HFFc6 (cell line): ENCODE measurements around the gene SENP3. TPM values are rescaled to one million over a fixed set of nuclear protein-coding genes. Genes with fewer than 3 reads are reported as not detected.

ENCODE experiments used
- DNase-seq: peaks from one replicate; pipeline ENCODE4 v3.0.0-alpha.2; 2018
- H3K27ac Mint-ChIP-seq: 2 replicates; pipeline ENCODE4 v1.8.0; 2020; ENCODE audit warnings: mild to moderate bottlenecking, mixed read lengths
- H3K27me3 Mint-ChIP-seq: 2 replicates; pipeline ENCODE4 v1.8.0; 2021; ENCODE audit warnings: mild to moderate bottlenecking, moderate library complexity, mixed read lengths; ENCODE audit not compliant: insufficient read depth
- H3K36me3 Mint-ChIP-seq: 2 replicates; pipeline ENCODE4 v1.8.0; 2021; ENCODE audit warnings: low read depth, mixed read lengths
- H3K4me1 Mint-ChIP-seq: 2 replicates; pipeline ENCODE4 v1.8.0; 2020; ENCODE audit warnings: low read depth, mixed read lengths
- H3K4me3 Mint-ChIP-seq: 2 replicates; pipeline ENCODE4 v1.8.0; 2020; ENCODE audit warnings: mild to moderate bottlenecking, moderate library complexity, mixed read lengths
- H3K9me3 Mint-ChIP-seq: 2 replicates; pipeline ENCODE4 v1.8.0; 2020; ENCODE audit warnings: mild to moderate bottlenecking, mixed read lengths
- CTCF ChIP-seq: fragments of 200-600 bp; sonication (generic); IDR thresholded peaks from 2 replicates; pipeline ENCODE4 v1.5.0; 2021; ENCODE audit warnings: antibody characterized with exemption, mild to moderate bottlenecking
- total RNA-seq, 6 experiments: library from RNA; stranded (reverse); fragmentation: NEBNext Ultra II Directional; extraction: Animal tissue kit (Norgen Biotek cat#: 25700); gene quantifications; 2 replicates in 1 of 6; 3 replicates in 5 of 6; pipeline ENCODE4 v1.2.3, GENCODE V29; 2021

SENP3 gene
- total RNA-seq, 6 experiments from 2014 or later: 53.9 to 70.3 (median 60.3) TPM

- DNase-seq: no peak
- Mint-ChIP-seq H3K27me3 (peaks cover 70% of the 10 kb centered on the region), H3K9me3 (peaks cover 15% of the 10 kb centered on the region), H3K27ac (peak overlapping the region; percentile 97), H3K4me3 (peak overlapping the region; percentile 94), H3K36me3 (peaks cover 78% of the 10 kb centered on the region), H3K4me1 (peaks cover 82% of the 10 kb centered on the region)
- no peak for TF ChIP-seq CTCF
These were observed 13.8 kb downstream of the SENP3 start for GRCh38 chr17:7575481-7575883.

GRCh38 chr17:7575959-7576358, 14.2 kb downstream of the SENP3 start:
- Mint-ChIP-seq H3K27me3 (peaks cover 71% of the 10 kb centered on the region), H3K9me3 (peaks cover 15% of the 10 kb centered on the region), H3K36me3 (peaks cover 79% of the 10 kb centered on the region), H3K27ac (peak overlapping the region; percentile 97), H3K4me1 (peaks cover 84% of the 10 kb centered on the region), H3K4me3 (peak overlapping the region; percentile 94)
- DNase-seq: no peak
- TF ChIP-seq CTCF: no peak

GRCh38 chr17:7576432-7576937, 14.8 kb downstream of the SENP3 start:
- Mint-ChIP-seq H3K9me3 (peaks cover 15% of the 10 kb centered on the region), H3K27me3 (peaks cover 71% of the 10 kb centered on the region), H3K4me3 (peak overlapping the region; percentile 94), H3K27ac (peak overlapping the region; percentile 97), H3K36me3 (peaks cover 77% of the 10 kb centered on the region), H3K4me1 (peaks cover 84% of the 10 kb centered on the region)
- no peak for DNase-seq
- TF ChIP-seq CTCF: no peak

- Mint-ChIP-seq H3K27ac (peak overlapping the region; percentile 97), H3K27me3 (peaks cover 70% of the 10 kb centered on the region), H3K36me3 (peaks cover 74% of the 10 kb centered on the region), H3K4me1 (peaks cover 83% of the 10 kb centered on the region), H3K9me3 (peaks cover 14% of the 10 kb centered on the region), H3K4me3 (peak overlapping the region; percentile 71)
- DNase-seq: no peak
- no peak for TF ChIP-seq CTCF
These were observed 15.8 kb downstream of the SENP3 start for GRCh38 chr17:7577327-7578199.

DNA sequence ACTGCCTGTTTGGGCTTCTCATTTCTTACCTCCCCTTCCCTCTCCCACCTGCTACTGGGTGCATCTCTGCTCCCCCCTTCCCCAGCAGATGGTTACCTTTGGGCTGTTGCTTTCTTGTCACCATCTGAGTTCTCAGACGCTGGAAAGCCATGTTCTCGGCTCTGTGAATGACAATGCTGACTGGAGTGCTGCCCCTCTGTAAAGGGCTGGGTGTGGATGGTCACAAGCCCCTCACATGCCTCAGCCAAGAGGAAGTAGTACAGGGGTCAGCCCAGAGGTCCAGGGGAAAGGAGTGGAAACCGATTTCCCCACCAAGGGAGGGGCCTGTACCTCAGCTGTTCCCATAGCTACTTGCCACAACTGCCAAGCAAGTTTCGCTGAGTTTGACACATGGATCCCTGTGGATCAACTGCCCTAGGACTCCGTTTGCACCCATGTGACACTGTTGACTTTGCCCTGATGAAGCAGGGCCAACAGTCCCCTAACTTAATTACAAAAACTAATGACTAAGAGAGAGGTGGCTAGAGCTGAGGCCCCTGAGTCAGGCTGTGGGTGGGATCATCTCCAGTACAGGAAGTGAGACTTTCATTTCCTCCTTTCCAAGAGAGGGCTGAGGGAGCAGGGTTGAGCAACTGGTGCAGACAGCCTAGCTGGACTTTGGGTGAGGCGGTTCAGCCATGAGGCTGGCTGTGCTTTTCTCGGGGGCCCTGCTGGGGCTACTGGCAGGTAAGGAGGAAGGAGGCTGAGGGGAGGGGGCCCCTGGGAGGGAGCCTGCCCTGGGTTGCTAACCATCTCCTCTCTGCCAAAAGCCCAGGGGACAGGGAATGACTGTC, 17.5 kb downstream of the SENP3 start, which contains the start of gene CD68:
Gene CD68 (plus strand): TSS at position 638 of the 833 bp plus-strand sequence. CDS start 40 bp downstream, at position 678.
- Mint-ChIP-seq H3K36me3 (peaks cover 64% of the 10 kb centered on the region), H3K9me3 (peaks cover 6% of the 10 kb centered on the region), H3K27ac (peak within 1 kb of the TSS; percentile 97), H3K4me1 (peaks cover 91% of the 10 kb centered on the region), H3K27me3 (peaks cover 60% of the 10 kb centered on the region), H3K4me3 (peak within 1 kb of the TSS; percentile 71)
- peak; percentile 96 for DNase-seq
- no peak for TF ChIP-seq CTCF
